ENCODE results near the gene CARD8.

The CARD8 gene

GRCh38 chr19:48182434-48182833 is 73.3 kb downstream of the CARD8 start:
- CTCF ChIA-PET: no interaction called here
- POLR2A ChIA-PET (ENCODE audit: low non-redundant PET): no interaction called here
- no peak overlapping the region for H3K27ac ChIP-seq
- TF ChIP-seq, protein P1, sequence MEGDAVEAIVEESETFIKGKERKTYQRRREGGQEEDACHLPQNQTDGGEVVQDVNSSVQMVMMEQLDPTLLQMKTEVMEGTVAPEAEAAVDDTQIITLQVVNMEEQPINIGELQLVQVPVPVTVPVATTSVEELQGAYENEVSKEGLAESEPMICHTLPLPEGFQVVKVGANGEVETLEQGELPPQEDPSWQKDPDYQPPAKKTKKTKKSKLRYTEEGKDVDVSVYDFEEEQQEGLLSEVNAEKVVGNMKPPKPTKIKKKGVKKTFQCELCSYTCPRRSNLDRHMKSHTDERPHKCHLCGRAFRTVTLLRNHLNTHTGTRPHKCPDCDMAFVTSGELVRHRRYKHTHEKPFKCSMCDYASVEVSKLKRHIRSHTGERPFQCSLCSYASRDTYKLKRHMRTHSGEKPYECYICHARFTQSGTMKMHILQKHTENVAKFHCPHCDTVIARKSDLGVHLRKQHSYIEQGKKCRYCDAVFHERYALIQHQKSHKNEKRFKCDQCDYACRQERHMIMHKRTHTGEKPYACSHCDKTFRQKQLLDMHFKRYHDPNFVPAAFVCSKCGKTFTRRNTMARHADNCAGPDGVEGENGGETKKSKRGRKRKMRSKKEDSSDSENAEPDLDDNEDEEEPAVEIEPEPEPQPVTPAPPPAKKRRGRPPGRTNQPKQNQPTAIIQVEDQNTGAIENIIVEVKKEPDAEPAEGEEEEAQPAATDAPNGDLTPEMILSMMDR (conservative IDR thresholded peaks at IDR 0.05; ENCODE audit: low read depth): no peak
- DNase-seq (ENCODE audit: low spot score): no peak

GRCh38 chr19:48181505-48181904 is 74.2 kb downstream of the CARD8 start:
- DNase-seq (ENCODE audit: low spot score): no peak
- no peak overlapping the region for H3K27ac ChIP-seq
- ChIA-PET POLR2A (ENCODE audit: low non-redundant PET) (no interaction called here), CTCF (no interaction called here)
- TF ChIP-seq, protein P1 (conservative IDR thresholded peaks at IDR 0.05; ENCODE audit: low read depth): no peak

- DNase-seq (ENCODE audit: low spot score): no peak
- POLR2A ChIA-PET (ENCODE audit: low non-redundant PET): no interaction called here
- TF ChIP-seq, protein P1 (conservative IDR thresholded peaks at IDR 0.05; ENCODE audit: low read depth): no peak
- H3K27ac ChIP-seq: no peak overlapping the region
- CTCF ChIA-PET: no interaction called here
These were observed 79.5 kb downstream of the CARD8 start for GRCh38 chr19:48176226-48176625.

- CTCF ChIA-PET: no interaction called here
- H3K27ac ChIP-seq: peak overlapping the region; percentile 21
- DNase-seq (ENCODE audit: low spot score): no peak
- POLR2A ChIA-PET (ENCODE audit: low non-redundant PET): no interaction called here
- TF ChIP-seq, protein P1 (conservative IDR thresholded peaks at IDR 0.05; ENCODE audit: low read depth): no peak
These were observed 80.1 kb downstream of the CARD8 start for GRCh38 chr19:48175578-48175977.

- no peak overlapping the region for H3K27ac ChIP-seq
- TF ChIP-seq, protein P1 (conservative IDR thresholded peaks at IDR 0.05; ENCODE audit: low read depth): no peak
- ChIA-PET POLR2A (ENCODE audit: low non-redundant PET) (no interaction called here), CTCF (no interaction called here)
- DNase-seq (ENCODE audit: low spot score): no peak
These were observed 81.2 kb downstream of the CARD8 start for GRCh38 chr19:48174445-48175030.

DNA sequence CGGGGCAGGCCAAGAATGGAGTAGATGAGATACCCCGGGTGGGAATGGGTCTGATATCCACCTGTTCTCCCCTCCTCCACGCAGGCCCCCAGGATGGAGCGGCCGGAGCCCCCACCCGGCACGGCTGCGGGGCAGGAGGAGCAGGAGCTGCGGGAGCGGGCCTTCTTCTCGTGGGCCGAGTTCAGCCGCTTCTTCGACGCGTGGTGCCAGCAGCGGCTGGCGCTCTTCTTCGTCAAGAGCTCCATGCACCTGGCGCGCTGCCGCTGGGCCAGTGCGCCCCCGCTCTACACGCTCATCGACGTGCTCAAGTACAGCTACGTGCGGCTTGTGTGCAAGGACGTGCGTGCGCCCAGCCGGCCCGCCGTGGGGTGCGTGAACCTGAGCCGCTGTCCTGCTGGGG is 84.0 kb downstream of the CARD8 start:
- CTCF ChIA-PET: no interaction called here
- peak overlapping the region; percentile 93; the same call in 1 of the 2 replicates for H3K27ac ChIP-seq
- POLR2A ChIA-PET (ENCODE audit: low non-redundant PET): no interaction called here
- TF ChIP-seq, protein P1 (conservative IDR thresholded peaks at IDR 0.05; ENCODE audit: low read depth): no peak
- no peak for DNase-seq (ENCODE audit: low spot score)

Measured in RWPE1 (cell line).